Measurements from ENCODE around the gene EIF4E3.
A peak's percentile ranks its signal among the peaks of the same experiment; 100 is the strongest.

EIF4E3 gene

DNA sequence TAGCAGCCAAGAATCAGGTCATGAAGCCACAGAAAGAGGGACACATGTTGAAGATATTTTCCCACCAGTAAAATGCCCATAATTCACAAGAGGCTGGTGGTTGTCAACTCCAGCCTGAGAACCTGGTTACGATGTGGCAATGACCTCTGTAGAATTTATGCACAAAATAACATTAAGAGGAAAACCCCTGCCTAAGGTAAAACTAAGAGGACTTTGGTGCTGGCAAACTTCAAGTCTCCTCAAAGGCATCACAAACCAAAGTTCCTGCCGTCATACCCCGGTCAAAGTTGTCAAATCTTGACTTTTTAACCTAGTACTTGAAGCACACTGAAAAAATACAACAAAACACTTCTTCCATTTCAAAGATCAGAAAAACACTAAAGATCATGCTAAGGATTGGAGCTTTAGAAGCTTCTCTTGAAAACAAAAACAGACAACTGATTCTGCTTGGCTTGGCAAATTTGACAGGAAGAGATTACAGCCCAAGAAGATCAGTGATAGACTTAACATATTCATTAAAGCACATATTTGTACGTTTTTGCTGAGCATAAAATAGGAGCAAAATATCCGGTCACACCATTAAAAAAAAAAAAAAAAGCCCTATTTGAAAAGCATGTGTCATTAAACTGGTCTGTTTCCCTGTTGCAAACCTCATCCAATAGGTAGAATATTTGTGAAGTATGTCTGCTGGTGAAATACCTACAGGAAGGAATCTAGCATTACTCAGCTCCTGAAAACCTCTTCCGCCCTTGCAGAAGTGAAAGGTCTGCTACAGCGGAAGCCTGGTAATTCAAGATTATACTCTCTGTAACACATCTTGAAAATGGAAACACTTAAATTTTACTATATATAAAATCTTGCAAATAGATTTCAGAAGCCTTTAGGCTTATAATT lies 22.8 kb downstream of the EIF4E3 start:
- H3K4me3 ChIP-seq (ENCODE audit: low read length), result no peak overlapping the region
- DNase-seq (ENCODE audit: low read depth), result no peak
- TF ChIP-seq, protein P1, sequence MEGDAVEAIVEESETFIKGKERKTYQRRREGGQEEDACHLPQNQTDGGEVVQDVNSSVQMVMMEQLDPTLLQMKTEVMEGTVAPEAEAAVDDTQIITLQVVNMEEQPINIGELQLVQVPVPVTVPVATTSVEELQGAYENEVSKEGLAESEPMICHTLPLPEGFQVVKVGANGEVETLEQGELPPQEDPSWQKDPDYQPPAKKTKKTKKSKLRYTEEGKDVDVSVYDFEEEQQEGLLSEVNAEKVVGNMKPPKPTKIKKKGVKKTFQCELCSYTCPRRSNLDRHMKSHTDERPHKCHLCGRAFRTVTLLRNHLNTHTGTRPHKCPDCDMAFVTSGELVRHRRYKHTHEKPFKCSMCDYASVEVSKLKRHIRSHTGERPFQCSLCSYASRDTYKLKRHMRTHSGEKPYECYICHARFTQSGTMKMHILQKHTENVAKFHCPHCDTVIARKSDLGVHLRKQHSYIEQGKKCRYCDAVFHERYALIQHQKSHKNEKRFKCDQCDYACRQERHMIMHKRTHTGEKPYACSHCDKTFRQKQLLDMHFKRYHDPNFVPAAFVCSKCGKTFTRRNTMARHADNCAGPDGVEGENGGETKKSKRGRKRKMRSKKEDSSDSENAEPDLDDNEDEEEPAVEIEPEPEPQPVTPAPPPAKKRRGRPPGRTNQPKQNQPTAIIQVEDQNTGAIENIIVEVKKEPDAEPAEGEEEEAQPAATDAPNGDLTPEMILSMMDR (conservative IDR thresholded peaks at IDR 0.05; ENCODE audit: low read length), result no peak

DNA sequence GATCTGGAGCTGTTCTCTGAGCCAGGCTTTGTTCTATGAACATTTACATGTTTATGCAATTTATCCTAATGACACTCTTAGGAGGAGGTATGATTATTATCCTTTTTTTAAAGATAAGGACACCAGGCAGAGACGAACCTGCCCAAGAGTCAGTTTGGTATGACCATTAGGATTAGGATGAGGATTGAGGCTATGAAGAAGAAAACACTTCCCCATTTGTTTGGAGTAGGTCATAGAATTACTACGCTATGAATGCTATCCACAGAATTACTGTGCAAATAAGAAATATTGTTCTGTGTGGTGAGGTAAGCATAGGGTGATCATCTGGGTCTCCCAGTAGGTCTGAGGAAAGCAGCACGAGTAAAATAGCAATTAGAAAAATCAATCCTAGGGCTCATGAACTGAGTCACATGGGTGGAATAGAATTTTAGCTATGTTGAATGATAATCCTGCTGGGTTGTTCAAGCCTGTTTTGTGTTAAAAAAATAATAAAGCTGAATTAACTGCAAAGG lies 23.9 kb downstream of the EIF4E3 start:
- no peak overlapping the region for H3K4me3 ChIP-seq (ENCODE audit: low read length)
- DNase-seq (ENCODE audit: low read depth), result no peak
- TF ChIP-seq, protein P1 (conservative IDR thresholded peaks at IDR 0.05; ENCODE audit: low read length), result no peak

DNA sequence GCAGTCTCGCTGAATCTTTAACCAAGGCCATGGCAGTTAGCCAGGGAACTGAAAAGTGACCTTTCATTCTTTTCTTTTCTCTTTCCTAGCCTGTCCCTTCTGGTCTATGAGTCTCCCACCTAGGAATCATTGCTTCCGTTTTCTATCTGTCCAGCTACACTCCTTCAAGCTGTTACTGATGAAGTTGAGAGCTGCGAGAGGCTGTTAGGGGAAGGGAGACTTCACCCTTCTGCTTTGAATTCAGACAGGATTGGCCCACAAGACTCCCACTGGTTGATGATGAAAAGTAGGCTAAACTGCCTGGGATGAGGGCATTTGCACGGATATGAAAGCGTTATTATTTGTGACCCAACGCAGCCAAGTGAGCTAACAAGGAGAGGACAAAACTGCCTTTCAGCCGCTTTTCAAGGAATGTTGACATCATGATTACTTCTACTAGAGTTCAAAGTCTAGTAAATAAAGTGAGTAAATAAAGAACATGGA lies 30.2 kb downstream of the EIF4E3 start:
- TF ChIP-seq, protein P1 (conservative IDR thresholded peaks at IDR 0.05; ENCODE audit: low read length), result no peak
- DNase-seq (ENCODE audit: low read depth), result no peak
- no peak overlapping the region for H3K4me3 ChIP-seq (ENCODE audit: low read length)

DNA sequence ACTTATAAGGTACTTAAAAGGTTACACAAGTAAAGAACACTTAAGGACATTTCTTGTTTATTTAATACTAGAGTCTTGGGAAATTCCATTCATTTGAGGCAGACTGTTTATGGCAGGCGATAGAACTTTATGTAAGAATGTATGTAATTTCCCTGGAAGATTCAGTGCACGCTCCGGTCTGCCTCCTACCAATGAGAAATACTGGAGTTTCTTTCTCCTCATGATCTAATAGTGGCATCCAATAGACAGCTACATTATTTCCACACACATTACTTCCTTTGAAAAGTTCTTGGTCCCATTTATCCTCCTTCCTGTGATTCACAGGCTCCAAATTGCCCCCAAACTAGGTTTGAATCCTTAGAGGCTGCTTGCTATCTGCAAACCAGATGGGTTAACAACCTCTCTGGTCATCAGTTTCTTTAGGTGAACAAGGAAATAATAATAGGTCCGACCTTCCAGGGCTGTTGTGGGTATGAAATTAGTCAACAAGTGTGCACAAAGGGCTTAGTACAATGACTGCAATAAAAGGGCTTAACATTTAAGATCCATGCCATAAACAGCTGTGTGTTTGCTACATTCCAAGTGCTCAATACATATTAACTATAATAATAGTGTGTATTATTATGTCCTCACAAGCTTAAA lies 30.7 kb downstream of the EIF4E3 start:
- H3K4me3 ChIP-seq (ENCODE audit: low read length), result no peak overlapping the region
- TF ChIP-seq, protein P1 (conservative IDR thresholded peaks at IDR 0.05; ENCODE audit: low read length), result no peak
- peak; percentile 46 for DNase-seq (ENCODE audit: low read depth)

DNA sequence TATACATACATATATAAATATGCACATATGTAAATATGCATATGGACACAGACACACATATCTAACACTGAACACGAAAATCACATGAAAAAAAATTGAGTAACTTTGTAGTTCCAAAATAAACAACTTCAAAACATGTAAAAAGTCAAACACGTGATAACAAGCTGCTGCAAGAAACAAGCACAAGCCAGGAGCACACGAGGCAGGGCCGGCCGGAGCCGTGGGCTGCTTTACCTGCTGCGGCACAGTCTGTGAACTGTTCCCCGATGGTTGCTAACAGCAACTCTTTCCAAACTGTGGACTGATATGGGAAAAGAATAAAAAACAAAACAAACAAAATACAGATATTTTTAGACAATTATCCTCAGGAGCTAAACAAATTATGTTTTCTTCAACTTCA lies 31.6 kb downstream of the EIF4E3 start:
- no peak overlapping the region for H3K4me3 ChIP-seq (ENCODE audit: low read length)
- no peak for DNase-seq (ENCODE audit: low read depth)
- TF ChIP-seq, protein P1 (conservative IDR thresholded peaks at IDR 0.05; ENCODE audit: low read length), result no peak

DNA sequence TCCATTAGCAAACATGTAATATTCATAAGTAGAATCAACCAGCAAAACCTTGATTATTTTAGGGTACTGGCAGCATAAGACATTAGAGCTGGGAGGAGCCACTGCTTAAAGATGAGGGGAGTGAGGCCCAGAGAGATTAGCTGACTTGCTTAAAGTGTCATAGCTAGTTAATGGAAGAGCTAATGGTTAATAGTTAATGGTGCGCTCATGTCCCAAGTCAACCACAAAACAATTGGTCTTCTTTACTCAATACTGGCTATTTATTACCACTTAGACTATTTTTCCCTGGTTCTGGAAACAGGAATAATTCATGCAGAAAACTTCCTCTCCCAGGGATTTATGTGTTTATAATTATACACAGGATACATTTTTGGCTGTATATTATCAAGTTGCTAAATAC lies 33.1 kb downstream of the EIF4E3 start:
- DNase-seq (ENCODE audit: low read depth), result no peak
- TF ChIP-seq, protein P1 (conservative IDR thresholded peaks at IDR 0.05; ENCODE audit: low read length), result no peak
- H3K4me3 ChIP-seq (ENCODE audit: low read length), result no peak overlapping the region

Data from AG10803 (cell line).